Mesendoderm (in vitro differentiated cells): ENCODE results near the gene C1QTNF9.

Experiments
- DNase-seq: peaks from one replicate; pipeline ENCODE4 v3.0.0; 2013
- H2AK5ac ChIP-seq: 2 replicates; pipeline ENCODE4 v1.6.1; 2013; ENCODE audit warnings: low read length, inconsistent platforms
- H2BK120ac ChIP-seq: 2 replicates; pipeline ENCODE4 v1.6.1; 2013; ENCODE audit warnings: low read depth, mild to moderate bottlenecking, low read length, moderate library complexity, mixed read lengths
- H2BK15ac ChIP-seq: replicated peaks from 2 replicates; pipeline ENCODE4 v1.6.1; 2013; ENCODE audit warnings: low read depth, mild to moderate bottlenecking, moderate library complexity
- H2BK5ac ChIP-seq: 2 replicates; pipeline ENCODE4 v1.6.1; 2013; ENCODE audit warnings: low read length, inconsistent platforms
- H3K18ac ChIP-seq: 2 replicates; pipeline ENCODE4 v1.6.1; 2013; ENCODE audit warnings: mild to moderate bottlenecking, low read length, mixed read lengths
- H3K23ac ChIP-seq: one replicate; pipeline ENCODE4 v1.6.1; 2013; ENCODE audit warnings: low read length
- H3K27ac ChIP-seq: 2 replicates; pipeline ENCODE4 v1.5.1; 2013; ENCODE audit warnings: low read depth, mild to moderate bottlenecking, inconsistent platforms, low read length, moderate library complexity
- H3K27me3 ChIP-seq: 2 replicates; pipeline ENCODE4 v1.6.1; 2013; ENCODE audit warnings: low read length, control low read depth, mild to moderate bottlenecking, inconsistent platforms; ENCODE audit not compliant: insufficient read depth, poor library complexity
- H3K36me3 ChIP-seq: 2 replicates; pipeline ENCODE4 v1.6.1; 2013; ENCODE audit warnings: low read length, inconsistent platforms; ENCODE audit not compliant: control insufficient read depth, insufficient read depth
- H3K4ac ChIP-seq: one replicate; pipeline ENCODE4 v1.6.1; 2013; ENCODE audit warnings: low read depth, mild to moderate bottlenecking, low read length, moderate library complexity
- H3K4me1 ChIP-seq: 2 replicates; pipeline ENCODE4 v1.6.1; 2013; ENCODE audit warnings: low read depth, low read length, inconsistent platforms; ENCODE audit not compliant: control insufficient read depth
- H3K4me2 ChIP-seq: 2 replicates; pipeline ENCODE4 v1.6.1; 2013; ENCODE audit warnings: low read length
- H3K4me3 ChIP-seq: 2 replicates; pipeline ENCODE4 v1.5.1; 2013; ENCODE audit warnings: mild to moderate bottlenecking, low read length
- H3K56ac ChIP-seq: one replicate; pipeline ENCODE4 v1.6.1; 2013; ENCODE audit warnings: low read length
- H3K79me1 ChIP-seq: 2 replicates; pipeline ENCODE4 v1.6.1; 2013; ENCODE audit warnings: low read length, inconsistent platforms
- H3K79me2 ChIP-seq: 2 replicates; pipeline ENCODE4 v1.6.1; 2013; ENCODE audit warnings: mild to moderate bottlenecking, low read length; ENCODE audit not compliant: control insufficient read depth, insufficient read depth
- H3K9ac ChIP-seq: 2 replicates; pipeline ENCODE4 v1.6.1; 2013; ENCODE audit warnings: low read length, inconsistent platforms
- H4K5ac ChIP-seq: one replicate; pipeline ENCODE4 v1.6.1; 2013; ENCODE audit warnings: low read length
- H4K8ac ChIP-seq: one replicate; pipeline ENCODE4 v1.6.1; 2013; ENCODE audit warnings: low read depth, mild to moderate bottlenecking, control low read depth, low read length, moderate library complexity
- WGBS: extraction: QIAGEN DNeasy Blood & Tissue Kit; methylation state at CpG from one replicate; pipeline ENCODE4 v1.1.7; 2013; ENCODE audit warnings: low lambda C conversion rate, missing lambda C conversion rate; ENCODE audit not compliant: insufficient coverage; ENCODE audit errors: extremely low coverage; 5-methylcytosine and 5-hydroxymethylcytosine counted together

C1QTNF9 gene

GRCh38 chr13:24292481-24292880 lies 16.9 kb upstream of the C1QTNF9 start:
- no peak overlapping the region for H3K18ac ChIP-seq
- H3K27me3 ChIP-seq = no peaks in the 10 kb centered on the region
- no peak overlapping the region for H3K56ac ChIP-seq
- no peak overlapping the region for H4K8ac ChIP-seq
- H3K23ac ChIP-seq = no peak overlapping the region
- H4K5ac ChIP-seq = no peak overlapping the region
- no peak overlapping the region for H3K9ac ChIP-seq
- DNase-seq = no peak
- no peak overlapping the region for H3K27ac ChIP-seq
- H3K4me3 ChIP-seq = no peak overlapping the region
- no peak overlapping the region for H3K4me2 ChIP-seq
- H2AK5ac ChIP-seq = no peak overlapping the region
- no peaks in the 10 kb centered on the region for H3K4me1 ChIP-seq
- H3K4ac ChIP-seq = no peak overlapping the region
- no peaks in the 10 kb centered on the region for H3K79me1 ChIP-seq
- no peak overlapping the region for H2BK15ac ChIP-seq
- peaks cover 6% of the 10 kb centered on the region for H3K36me3 ChIP-seq
- no peak overlapping the region for H2BK120ac ChIP-seq
- no CpG with 5 or more reads among the region's 6 CpGs for WGBS
- no peak overlapping the region for H2BK5ac ChIP-seq
- no peaks in the 10 kb centered on the region for H3K79me2 ChIP-seq

- Histone ChIP-seq H3K4me2 (no peak overlapping the region), H3K79me2 (no peaks in the 10 kb centered on the region), H3K4ac (no peak overlapping the region), H3K9ac (no peak overlapping the region), H3K56ac (no peak overlapping the region), H3K4me1 (no peaks in the 10 kb centered on the region), H3K4me3 (no peak overlapping the region), H2AK5ac (no peak overlapping the region), H3K18ac (no peak overlapping the region), H3K36me3 (peaks cover 8% of the 10 kb centered on the region), H2BK15ac (no peak overlapping the region), H4K5ac (no peak overlapping the region), H3K23ac (no peak overlapping the region), H3K27ac (no peak overlapping the region), H4K8ac (no peak overlapping the region), H3K79me1 (no peaks in the 10 kb centered on the region), H2BK120ac (no peak overlapping the region), H2BK5ac (no peak overlapping the region), H3K27me3 (no peaks in the 10 kb centered on the region)
- WGBS = no CpG with 5 or more reads among the region's 10 CpGs
- no peak for DNase-seq
Measured at GRCh38 chr13:24293746-24294145, 15.6 kb upstream of the C1QTNF9 start.

GRCh38 chr13:24299488-24300114 lies 9.8 kb upstream of the C1QTNF9 start:
- no peaks in the 10 kb centered on the region for H3K27me3 ChIP-seq
- no CpG with 5 or more reads among the region's 16 CpGs for WGBS
- no peak overlapping the region for H3K18ac ChIP-seq
- no peak overlapping the region for H3K4ac ChIP-seq
- no peaks in the 10 kb centered on the region for H3K79me2 ChIP-seq
- H4K8ac ChIP-seq = no peak overlapping the region
- peaks cover 8% of the 10 kb centered on the region for H3K36me3 ChIP-seq
- H2BK15ac ChIP-seq = no peak overlapping the region
- H3K4me2 ChIP-seq = no peak overlapping the region
- no peaks in the 10 kb centered on the region for H3K79me1 ChIP-seq
- H3K4me3 ChIP-seq = no peak overlapping the region
- no peak overlapping the region for H4K5ac ChIP-seq
- H3K56ac ChIP-seq = no peak overlapping the region
- no peak overlapping the region for H3K23ac ChIP-seq
- no peak overlapping the region for H2AK5ac ChIP-seq
- no peak overlapping the region for H2BK120ac ChIP-seq
- H3K9ac ChIP-seq = no peak overlapping the region
- no peak overlapping the region for H2BK5ac ChIP-seq
- no peak for DNase-seq
- H3K27ac ChIP-seq = no peak overlapping the region
- no peaks in the 10 kb centered on the region for H3K4me1 ChIP-seq

DNA sequence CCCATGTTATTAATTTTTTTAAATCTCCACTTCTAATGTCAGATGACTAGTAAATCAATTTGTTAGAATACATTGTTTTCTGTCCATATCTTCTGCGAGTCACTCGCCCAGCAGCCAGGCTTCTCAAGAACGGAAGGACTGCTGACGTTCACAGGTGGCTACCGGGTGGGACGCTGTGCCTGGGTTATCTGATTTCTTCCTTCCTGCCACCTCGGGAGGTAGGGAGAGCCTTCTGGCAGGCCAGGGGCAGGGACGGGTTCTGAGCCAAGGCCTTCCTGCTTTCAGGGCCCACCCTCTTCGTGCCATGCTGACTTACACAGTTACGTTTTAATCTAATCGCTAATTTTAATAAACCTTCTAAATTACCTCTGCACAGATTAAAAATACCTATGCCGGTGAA lies 7.9 kb upstream of the C1QTNF9 start:
- peak; percentile 10 for DNase-seq
- Histone ChIP-seq H4K5ac (no peak overlapping the region), H3K18ac (no peak overlapping the region), H2BK5ac (no peak overlapping the region), H3K36me3 (peaks cover 7% of the 10 kb centered on the region), H3K79me2 (no peaks in the 10 kb centered on the region), H2AK5ac (no peak overlapping the region), H3K27me3 (no peaks in the 10 kb centered on the region), H2BK120ac (no peak overlapping the region), H3K79me1 (no peaks in the 10 kb centered on the region), H3K23ac (no peak overlapping the region), H2BK15ac (no peak overlapping the region), H3K4me2 (no peak overlapping the region), H3K27ac (no peak overlapping the region), H3K9ac (no peak overlapping the region), H4K8ac (no peak overlapping the region), H3K4me3 (no peak overlapping the region), H3K4me1 (no peaks in the 10 kb centered on the region), H3K4ac (no peak overlapping the region), H3K56ac (no peak overlapping the region)
- 100% methylated on average over 2 of the region's 12 CpGs for WGBS

- Histone ChIP-seq H4K8ac (no peak overlapping the region), H3K23ac (no peak overlapping the region), H3K4ac (no peak overlapping the region), H3K27ac (no peak overlapping the region), H3K56ac (no peak overlapping the region), H3K4me2 (no peak overlapping the region), H3K79me1 (no peaks in the 10 kb centered on the region), H3K27me3 (no peaks in the 10 kb centered on the region), H2AK5ac (no peak overlapping the region), H3K4me1 (no peaks in the 10 kb centered on the region), H3K18ac (no peak overlapping the region), H3K36me3 (peaks cover 7% of the 10 kb centered on the region), H3K4me3 (no peak overlapping the region), H2BK15ac (no peak overlapping the region), H2BK5ac (no peak overlapping the region), H2BK120ac (no peak overlapping the region), H3K9ac (no peak overlapping the region), H3K79me2 (no peaks in the 10 kb centered on the region), H4K5ac (no peak overlapping the region)
- WGBS = no CpG with 5 or more reads among the region's 7 CpGs
- no peak for DNase-seq
Measured at GRCh38 chr13:24301911-24302310, 7.5 kb upstream of the C1QTNF9 start.

DNA sequence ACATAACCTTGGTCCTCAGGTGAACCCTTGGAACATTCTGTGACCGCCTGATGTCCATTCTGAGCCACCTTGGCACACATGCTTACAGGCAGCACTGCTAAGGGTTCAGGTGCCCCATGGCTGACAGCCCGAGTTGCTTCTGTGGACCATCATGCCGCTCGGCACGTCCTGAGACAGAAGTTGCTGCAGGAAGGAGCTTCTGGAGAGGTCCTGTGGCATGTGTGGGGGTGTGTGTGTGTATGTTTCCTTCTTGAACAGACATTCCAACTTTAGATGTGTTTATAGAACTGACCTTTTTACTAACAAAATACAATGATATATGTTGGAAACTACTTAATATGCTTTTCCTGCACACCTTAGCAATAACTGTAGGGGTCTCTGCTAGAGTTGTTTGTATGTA lies 4.8 kb upstream of the C1QTNF9 start:
- no peak overlapping the region for H3K18ac ChIP-seq
- H3K4me1 ChIP-seq = no peaks in the 10 kb centered on the region
- DNase-seq = no peak
- no peak overlapping the region for H2BK120ac ChIP-seq
- H3K36me3 ChIP-seq = peaks cover 5% of the 10 kb centered on the region
- no peak overlapping the region for H3K4me3 ChIP-seq
- no peak overlapping the region for H4K5ac ChIP-seq
- H3K27ac ChIP-seq = no peak overlapping the region
- no peaks in the 10 kb centered on the region for H3K79me2 ChIP-seq
- no peaks in the 10 kb centered on the region for H3K27me3 ChIP-seq
- no peak overlapping the region for H3K4me2 ChIP-seq
- H3K23ac ChIP-seq = no peak overlapping the region
- H3K4ac ChIP-seq = no peak overlapping the region
- H3K79me1 ChIP-seq = no peaks in the 10 kb centered on the region
- no CpG with 5 or more reads among the region's 5 CpGs for whole genome bisulfite sequencing
- no peak overlapping the region for H2BK15ac ChIP-seq
- no peak overlapping the region for H2AK5ac ChIP-seq
- H3K56ac ChIP-seq = no peak overlapping the region
- H3K9ac ChIP-seq = no peak overlapping the region
- no peak overlapping the region for H4K8ac ChIP-seq
- no peak overlapping the region for H2BK5ac ChIP-seq
